ENCODE measurements around the gene MYO16.

The MYO16 gene

DNA sequence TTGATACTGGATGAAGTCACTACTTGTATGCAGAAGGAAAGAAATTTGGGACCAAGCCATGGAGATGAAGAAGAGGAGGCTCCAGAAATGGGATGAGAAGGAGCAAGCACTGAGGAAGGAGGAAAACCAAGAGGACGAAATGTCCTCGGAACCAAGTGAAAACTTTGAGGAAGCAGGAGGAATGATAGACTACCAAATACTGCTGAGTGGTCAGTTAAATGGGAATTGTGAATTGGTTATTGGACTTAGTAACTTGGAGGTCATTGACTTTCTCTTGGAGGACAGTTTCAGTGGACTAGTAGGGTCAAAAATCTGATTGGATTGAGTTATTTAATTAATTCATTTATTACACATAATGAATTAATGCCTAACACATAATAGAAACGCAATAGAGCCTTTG lies 167.9 kb downstream of the MYO16 start:
- no peak for DNase-seq (ENCODE audit: low read depth)

DNA sequence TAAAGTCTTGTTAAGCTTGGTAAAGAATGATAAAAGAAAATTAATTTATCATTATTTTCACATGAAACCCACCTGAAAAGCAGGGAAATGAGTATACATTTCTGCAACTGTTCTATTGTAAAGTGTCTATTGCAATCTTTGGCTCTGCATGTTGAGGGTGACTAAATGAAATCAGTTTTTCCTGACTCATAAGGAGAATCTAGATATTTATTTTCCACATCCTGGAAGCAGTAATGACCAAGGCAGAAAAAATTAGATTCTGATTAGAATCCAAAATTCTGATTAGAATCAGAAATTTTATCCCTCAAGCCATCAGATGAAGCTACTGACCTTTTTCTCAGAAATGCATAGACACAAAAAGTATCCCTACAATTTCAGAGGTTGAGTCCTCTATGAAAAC lies 178.4 kb downstream of the MYO16 start:
- DNase-seq (ENCODE audit: low read depth): no peak

DNA sequence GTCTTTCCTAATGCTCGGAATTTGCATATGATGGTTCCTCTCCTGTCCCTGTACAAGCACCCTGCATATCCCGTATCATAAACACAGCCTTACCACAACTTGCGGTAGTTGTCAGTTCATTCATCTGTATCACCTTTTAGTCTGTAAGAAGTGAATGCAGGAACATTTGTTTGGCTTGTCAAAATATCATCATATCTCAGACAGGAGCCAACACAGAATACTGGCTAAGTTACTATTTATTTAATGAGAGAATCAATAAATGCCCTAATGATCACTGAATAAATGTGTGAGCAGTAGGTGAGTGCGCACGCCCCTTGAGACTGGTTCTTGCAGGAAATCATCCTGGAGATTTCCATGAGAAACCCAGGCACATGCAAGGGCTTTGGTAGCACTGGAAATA lies 182.8 kb downstream of the MYO16 start:
- DNase-seq (ENCODE audit: low read depth): no peak

DNA sequence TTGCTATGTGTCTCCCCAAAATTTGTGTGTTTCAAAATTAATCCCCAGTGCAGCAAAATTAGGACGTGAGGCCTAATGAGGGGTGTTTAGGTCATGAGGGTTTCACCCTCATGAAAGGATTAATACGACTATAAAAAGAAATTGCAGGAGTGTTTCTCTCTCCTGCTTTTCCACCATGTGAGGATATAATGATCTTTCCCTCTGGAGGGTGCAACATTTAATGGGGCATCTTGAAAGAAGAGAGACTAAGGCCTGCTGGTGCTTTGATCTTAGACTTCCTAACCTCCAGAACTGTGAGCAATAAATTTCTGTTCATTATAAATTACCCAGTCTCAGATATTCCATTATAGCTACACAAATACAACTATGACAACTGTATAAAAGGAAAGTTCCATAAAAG lies 183.2 kb downstream of the MYO16 start:
- DNase-seq (ENCODE audit: low read depth): no peak

DNA sequence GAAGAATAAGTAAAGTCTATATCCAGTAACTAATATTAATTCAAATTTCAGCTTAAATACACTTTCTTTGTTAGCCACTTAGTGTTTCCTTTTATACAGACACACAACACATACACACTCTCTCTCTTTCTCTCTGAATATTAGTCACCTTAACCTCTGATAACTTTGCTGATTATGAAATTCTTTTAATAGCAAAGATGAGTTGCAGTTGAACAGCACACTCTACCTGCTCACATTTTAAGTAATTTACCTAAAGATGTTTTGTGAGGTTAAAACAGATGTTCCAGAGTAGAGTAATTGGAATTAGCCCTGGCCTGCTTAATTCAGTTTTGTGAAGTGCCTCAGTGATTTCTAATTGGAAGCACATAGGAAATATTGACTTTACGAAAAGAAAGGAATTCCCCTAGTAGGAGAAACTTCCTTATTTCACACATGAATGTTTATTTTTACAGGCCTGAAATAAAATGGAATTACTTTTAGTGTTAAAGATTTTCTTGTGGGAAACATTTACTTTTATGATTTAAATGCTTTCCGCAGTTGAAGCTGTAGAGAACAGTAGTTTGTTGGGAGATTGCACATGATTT lies 184.3 kb downstream of the MYO16 start:
- DNase-seq (ENCODE audit: low read depth): no peak

DNA sequence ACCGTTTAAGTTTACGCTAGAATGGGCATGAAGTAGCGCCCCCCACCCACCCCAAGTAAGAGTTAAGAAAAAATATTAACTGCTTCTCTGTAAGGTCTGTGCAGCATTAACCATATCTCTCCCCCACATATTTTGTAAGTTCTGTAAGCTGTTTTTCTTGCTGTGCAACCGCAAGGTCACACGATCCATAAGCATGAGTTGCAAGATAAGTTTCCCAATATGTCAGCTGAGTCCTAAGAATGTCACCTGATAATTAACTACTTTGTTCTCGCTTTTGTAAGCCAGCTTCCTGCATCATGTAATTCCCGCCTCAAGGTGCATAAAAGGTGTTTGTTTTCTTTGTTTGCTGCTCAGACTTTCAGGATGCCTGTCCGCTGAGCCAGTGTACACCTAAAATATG lies 187.0 kb downstream of the MYO16 start:
- no peak for DNase-seq (ENCODE audit: low read depth)

DNA sequence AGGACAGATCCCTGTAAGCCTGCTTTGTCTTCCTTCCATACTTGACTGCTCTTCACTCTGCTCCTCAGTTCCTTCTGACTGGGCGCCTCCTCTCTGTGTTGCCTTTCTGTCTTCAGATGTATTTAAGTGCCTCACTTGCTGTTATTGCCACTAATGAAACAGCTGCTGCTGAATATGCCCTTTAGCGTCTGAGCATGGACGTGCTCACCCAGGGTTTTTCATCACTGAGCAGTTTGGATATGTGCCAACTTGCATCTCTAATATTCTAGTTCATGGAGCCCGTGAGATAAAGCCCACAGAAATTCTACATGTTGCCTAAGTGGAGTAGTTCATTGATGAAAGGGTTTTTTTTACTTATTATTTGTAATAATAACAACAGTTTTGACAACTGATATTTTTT lies 198.2 kb downstream of the MYO16 start:
- DNase-seq (ENCODE audit: low read depth): no peak

DNA sequence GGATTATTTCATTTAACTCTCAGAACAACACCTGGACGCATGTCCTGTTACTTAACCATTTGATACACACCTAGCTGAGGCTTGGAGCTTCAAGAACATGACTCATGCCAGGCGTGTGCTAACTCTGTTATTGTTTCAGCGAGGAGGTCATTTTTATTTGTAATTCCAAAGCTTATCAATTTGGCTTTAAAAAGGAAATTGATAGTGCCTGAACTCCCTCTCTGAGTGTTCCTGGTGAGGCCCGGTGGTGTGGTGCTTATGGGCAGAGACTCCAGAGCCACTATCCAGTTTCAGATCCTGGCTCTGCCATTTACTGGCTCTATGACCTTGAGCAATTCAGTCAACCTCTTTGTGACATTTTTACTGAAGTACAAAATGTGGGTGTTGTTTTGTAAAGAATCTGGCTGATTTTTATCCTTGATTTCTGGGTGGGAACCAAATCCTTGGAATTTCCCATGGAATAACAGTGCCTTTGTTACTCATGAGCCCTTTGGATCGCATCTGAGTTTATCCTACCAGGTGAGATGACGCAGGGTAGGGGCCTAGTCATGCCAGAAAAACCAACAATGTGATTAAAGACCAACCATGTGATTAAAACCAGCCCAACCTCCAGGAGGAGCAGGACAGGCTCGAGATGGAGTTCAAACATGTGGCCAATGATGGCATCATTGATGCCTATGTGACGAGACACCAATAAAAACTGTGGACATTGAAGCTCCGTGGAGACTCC lies 198.8 kb downstream of the MYO16 start:
- no peak for DNase-seq (ENCODE audit: low read depth)

DNA sequence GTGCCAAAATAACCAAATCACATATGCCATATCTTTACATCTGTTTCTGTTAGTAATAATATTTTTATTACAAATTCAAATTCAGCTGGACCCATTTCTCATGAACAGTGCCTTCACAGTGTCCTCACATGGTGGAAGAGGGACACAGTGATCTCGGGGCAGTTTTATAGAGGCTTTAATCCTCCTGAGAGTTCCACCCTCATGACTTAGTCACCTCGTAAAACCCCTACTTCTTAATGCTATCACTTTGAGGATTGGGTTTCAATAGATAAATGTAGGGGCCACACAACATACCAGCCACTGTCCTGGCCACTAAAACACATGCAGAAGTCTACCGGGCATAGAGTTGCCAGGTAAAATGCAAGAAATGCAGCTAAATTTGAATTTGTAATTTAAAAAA lies 201.5 kb downstream of the MYO16 start:
- DNase-seq (ENCODE audit: low read depth): no peak

DNA sequence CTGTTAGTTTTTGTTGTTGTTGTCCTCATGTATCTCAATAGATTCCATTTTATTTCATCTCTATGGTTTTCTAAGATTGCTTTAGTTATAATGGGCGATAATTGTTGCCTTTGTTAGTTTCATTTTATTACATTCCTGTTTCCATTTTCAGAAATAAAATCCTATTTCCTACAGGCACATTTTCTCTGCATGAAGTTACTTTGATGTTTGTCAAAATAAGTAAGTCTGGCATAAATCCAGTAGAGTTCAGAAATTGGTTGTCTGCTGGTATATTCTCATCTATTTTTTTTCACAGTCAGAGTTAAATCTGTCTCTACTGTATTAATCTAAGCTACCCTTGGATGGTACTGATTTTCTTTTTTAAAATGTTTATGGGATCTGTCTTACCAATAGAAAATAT lies 204.1 kb downstream of the MYO16 start:
- no peak for DNase-seq (ENCODE audit: low read depth)

DNA sequence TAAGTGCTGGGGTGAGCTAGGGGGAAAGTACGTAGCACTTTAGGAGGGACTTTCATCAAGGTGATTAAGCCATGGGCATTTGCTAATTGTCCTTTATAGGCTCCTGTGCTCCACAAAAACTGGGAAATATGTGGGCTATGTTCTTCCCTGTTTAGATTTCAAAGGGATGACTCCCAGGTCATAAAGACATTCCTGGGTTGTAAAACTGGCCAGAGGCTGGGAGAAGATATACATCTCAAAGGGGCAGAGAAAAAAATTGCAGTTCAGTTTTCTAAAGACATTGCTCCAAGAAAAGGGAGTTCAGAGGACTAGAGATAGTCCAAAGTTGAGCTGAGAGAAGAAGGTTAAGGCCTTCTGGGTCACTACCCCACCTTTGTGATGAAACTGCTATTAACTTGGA lies 204.8 kb downstream of the MYO16 start:
- no peak for DNase-seq (ENCODE audit: low read depth)

DNA sequence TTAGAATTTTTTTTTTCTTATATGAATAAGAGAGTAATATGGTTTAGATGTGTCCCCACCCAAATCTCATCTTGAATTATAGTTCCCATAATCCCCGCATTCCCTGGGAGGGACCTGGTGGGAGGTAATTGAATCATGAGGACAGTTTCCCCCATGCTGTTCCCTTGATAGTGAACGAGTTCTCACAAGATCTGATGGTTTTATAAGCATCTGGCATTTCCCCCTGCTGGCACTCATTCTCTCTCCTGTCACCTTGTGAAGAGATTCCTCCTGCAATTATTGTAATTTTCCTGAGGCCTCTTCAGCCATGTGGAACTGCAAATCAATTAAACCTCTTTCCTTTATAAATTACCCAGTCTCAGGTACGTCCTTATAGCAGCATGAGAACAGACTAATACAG lies 205.7 kb downstream of the MYO16 start:
- no peak for DNase-seq (ENCODE audit: low read depth)

DNA sequence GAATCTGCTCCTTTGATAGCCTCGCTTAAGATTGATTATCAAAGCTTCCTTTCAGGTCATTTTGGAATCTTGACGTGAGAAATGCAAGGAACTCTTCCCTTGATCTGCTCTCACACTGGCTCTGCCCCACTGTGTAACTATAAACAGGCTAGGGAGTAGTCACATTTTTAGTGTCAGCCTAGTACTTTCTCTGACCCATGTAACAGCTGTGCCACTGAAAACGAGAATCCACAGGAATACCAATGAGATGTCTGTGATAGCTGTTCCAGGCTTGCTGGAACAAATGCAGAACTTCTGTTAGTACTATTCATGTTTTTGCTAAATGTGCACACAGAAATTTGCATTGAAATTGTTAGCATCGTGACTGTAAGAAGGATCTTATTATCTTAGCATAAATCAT lies 221.3 kb downstream of the MYO16 start:
- DNase-seq (ENCODE audit: low read depth): no peak

DNA sequence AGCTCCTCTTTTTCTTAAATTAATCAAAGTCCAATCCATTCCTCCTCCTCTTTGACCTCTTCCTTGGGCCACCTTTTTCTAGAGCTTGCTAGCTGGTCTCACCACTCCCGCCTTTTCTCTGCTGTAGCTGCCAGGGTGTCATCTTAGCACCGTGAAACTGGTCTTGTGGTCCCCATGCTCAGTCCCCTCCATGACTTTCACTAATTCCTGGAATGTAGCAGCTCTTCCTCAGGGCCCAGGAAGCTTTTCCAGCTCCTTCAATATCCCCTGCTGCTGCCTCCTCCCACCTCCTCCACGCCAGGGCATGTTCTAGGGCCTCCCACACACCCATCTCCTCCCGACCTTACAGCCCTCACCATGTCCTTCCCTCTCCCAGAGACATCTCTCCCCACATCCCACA lies 222.2 kb downstream of the MYO16 start:
- DNase-seq (ENCODE audit: low read depth): no peak

DNA sequence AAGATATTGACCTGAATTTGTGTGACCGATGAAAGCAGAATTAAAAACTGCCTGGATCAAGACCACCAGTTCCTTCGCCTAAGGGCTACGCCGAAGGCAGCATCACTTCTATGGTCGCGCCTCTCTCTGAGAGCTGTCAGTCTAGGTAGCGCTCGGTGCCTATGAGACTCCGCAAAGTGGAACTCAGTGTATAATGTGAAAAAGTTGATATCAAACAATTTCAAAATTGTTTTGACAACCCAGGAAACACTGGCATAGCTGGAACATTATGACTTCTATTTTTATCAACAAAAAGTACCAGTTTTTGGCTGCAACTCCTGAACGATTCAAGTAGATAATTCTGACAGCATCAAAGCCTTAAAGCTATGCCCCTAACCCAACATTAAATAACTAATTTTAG lies 223.6 kb downstream of the MYO16 start:
- DNase-seq (ENCODE audit: low read depth): no peak

DNA sequence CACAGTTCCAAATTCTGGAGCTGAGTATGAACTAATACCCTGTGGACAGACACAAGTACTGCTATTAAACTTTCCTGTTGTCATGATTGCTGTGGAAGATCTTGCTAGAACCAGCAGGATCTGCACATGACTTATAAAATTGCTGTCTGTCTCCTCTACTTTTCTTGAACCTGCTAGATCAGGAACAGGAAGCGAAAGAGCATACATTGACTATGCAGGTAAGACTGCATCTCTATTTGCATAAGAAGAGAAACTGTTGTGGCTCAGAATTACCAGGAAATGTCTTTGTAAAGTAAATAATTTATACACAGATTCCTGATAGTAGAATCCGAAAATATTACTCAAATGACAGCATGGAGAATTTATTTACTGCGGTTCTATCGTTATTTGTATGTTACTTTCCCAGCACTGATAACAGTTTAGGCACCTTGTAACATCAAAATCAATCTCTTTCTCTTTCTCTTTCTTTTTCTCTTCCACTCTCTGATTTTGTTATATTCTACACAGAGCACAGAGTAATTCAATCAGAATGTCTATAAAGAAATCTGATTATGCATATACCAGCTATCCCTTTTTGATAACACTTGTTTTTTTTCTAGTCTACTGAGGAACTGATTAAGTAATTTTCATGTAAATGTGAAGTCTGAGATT lies 226.5 kb downstream of the MYO16 start:
- no peak for DNase-seq (ENCODE audit: low read depth)

DNA sequence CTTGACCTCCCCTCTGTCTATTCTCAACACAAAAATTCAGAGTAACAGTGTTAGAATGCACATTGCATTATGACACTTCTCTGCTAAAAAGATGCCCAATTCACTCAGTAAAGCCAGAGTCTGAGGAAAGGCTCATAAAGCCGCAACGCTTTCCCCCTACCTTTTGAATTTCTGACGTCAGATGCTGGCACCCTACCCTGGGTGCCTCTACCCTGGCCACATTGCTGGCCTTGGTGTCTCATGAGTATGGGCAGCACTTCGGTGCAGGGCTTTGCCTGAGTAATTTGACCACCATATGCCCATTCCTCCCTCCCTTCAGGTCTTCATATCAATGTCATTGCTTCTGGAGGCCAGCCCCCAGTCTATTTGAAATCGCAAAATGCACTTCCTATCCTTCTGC lies 229.3 kb downstream of the MYO16 start:
- no peak for DNase-seq (ENCODE audit: low read depth)

DNA sequence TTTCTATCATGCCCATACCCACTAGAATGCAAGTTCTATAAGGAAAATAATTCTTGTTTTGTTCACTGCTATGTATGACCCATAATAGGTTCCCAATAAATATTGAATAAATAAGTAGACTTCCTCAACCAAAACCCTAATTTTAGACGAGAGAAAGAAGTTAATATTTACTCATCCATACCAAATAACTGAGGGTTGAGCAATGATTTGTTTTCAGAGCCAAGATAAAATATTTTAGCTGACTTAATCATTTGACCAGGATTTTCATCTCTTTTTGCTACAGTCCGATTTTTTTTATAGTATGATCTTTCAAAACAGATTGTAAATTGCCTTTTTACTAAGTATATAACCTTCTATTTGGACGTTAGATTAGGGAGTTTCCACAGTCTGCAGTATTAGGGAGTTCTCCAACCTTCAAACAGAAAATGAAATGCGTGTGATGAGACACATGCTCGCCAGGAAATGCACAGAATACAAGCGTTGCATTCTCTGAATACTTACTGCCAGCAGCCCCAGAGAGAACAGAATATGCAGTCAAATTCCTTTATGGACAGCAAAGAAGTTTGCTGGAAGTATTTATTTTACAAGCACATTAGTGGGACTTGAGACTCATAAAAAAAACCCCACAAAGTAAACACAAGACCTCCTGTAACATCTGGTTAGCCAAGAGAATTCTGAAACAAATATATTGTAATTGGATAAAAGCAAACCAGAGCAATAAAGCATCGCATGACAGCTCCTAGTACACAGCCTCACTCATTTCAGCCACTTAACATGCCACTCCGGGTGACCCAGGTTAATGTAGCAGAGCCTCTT lies 230.0 kb downstream of the MYO16 start:
- no peak for DNase-seq (ENCODE audit: low read depth)

DNA sequence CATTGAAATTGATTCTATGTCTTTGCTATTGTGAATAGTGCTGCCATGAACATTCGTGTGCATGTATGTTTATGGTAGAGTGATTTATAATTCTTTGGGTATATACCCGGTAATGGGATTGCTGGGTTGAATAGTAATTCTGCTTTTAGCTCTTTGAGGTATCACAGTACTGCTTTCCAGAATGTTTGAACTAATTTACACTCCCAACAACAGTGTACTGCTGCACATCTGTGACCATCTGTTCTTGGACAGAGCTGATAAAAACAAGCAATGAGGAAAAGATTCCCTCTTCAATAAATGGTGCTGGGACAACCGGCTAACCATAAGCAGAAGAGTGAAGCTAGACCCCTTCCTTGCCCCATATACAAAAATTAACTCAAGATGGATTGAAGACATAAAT lies 231.0 kb downstream of the MYO16 start:
- no peak for DNase-seq (ENCODE audit: low read depth)

DNA sequence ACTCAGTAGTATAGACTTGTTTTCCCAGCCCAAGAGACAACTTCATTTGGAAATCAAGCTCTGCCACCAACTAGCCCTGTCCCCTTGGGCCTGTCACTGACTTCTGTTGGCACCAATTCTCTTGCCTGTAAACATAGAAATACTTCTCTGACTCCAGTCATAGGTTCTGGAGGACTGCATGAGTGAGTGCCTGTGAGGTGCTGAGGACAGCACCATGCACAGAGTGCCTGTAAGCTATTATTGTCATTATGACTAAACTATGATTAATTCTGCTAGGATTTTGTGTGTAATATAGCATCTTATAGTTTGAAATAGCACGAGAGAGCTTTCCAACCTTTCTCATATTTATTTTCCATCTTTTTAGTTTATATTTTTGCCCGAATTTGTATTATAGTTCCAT lies 247.9 kb downstream of the MYO16 start:
- DNase-seq (ENCODE audit: low read depth): no peak

DNA sequence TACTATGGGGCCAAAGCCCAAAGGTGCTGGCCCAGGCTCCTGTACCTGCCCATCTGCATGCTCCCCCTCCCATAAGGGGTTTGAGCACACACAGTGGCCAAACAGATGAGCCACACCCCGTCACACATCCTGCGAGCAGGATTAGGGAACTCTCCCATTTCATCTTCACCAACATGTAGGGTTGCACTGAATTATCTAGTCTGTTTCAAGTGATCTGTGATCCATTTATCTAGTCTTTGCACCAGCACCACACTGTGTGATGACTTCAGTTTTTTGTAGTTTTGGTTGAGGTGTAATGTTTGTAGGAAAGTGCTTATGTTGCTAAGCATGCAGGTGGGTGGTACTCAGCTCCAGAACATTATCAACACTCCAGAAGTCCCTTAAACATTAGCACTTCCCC lies 249.3 kb downstream of the MYO16 start:
- DNase-seq (ENCODE audit: low read depth): no peak

DNA sequence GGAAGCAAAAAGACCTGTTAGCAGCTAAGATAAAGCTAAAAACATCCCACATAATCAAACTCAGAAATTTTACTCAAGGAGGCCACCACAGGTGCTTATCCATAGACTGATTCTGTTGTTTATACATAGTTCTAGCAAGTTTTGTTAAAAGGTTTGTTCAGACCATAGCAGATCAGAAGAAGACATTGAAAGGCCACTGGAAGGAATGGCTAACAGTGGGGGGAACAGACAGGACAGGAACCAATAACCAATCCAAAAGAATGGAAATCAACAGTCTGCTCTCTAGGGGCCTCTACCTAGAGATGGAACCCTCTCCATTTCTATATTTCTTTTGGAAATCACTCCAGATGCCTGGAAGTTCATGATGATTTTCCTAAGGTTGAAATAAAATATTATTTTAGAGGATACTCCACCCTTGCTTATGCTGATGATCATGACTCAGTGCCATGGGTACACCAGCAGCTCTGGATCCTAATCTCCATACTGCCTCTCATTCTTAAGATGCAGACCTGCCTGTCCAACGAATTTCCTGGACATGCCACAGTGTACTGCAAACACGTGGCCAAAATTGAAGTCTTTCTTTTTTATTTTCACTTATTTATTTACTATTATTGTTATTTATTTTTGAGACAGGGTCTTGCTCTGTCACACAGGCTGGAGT lies 260.0 kb downstream of the MYO16 start:
- no peak for DNase-seq (ENCODE audit: low read depth)
